Measurements from ENCODE around the gene PKDCC.

The PKDCC gene, protein sequence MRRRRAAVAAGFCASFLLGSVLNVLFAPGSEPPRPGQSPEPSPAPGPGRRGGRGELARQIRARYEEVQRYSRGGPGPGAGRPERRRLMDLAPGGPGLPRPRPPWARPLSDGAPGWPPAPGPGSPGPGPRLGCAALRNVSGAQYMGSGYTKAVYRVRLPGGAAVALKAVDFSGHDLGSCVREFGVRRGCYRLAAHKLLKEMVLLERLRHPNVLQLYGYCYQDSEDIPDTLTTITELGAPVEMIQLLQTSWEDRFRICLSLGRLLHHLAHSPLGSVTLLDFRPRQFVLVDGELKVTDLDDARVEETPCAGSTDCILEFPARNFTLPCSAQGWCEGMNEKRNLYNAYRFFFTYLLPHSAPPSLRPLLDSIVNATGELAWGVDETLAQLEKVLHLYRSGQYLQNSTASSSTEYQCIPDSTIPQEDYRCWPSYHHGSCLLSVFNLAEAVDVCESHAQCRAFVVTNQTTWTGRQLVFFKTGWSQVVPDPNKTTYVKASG

DNA sequence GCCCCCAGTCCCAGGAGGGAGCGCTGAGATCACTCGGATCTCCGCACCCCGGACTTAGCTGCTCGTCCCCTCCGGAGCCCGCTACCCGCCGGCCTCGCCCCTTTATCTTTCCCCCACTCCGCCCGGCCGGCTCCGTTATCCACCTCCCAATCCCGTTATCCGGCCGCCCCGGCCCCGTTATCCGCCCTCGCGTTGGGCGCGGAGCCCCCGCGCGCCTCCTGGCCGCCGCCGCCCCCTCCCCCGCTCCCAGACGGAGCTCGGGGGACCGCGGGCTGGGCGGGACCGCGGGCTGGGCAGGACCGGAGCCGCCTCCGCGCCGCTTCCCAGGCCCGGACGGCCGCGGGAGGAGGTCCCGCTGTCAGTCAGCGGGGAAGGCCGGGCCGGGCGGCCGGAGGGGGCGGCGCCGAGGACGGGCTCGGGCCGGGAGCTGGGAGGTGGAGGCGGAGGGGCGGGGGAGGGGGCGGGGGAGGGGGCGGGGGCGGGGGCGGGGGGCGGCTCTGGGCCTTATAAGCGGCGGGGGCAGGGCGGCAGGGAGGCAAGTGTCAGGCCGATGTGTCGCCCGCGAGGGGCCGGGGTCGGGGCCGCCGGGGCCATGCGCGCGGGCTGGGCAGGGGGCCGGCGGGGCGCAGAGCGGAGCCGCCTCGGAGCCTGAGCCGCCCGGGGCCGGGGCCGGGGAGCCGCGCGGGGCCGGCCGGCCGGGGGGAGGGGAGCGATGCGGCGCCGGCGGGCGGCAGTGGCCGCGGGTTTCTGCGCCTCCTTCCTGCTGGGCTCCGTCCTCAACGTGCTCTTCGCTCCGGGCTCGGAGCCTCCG is at the start of gene PKDCC:
Gene PKDCC (plus strand): TSS at position 534 of the 811 bp plus-strand sequence. CDS start 179 bp downstream, at position 713.
- DNase-seq (ENCODE audit: low read depth): no peak

DNA sequence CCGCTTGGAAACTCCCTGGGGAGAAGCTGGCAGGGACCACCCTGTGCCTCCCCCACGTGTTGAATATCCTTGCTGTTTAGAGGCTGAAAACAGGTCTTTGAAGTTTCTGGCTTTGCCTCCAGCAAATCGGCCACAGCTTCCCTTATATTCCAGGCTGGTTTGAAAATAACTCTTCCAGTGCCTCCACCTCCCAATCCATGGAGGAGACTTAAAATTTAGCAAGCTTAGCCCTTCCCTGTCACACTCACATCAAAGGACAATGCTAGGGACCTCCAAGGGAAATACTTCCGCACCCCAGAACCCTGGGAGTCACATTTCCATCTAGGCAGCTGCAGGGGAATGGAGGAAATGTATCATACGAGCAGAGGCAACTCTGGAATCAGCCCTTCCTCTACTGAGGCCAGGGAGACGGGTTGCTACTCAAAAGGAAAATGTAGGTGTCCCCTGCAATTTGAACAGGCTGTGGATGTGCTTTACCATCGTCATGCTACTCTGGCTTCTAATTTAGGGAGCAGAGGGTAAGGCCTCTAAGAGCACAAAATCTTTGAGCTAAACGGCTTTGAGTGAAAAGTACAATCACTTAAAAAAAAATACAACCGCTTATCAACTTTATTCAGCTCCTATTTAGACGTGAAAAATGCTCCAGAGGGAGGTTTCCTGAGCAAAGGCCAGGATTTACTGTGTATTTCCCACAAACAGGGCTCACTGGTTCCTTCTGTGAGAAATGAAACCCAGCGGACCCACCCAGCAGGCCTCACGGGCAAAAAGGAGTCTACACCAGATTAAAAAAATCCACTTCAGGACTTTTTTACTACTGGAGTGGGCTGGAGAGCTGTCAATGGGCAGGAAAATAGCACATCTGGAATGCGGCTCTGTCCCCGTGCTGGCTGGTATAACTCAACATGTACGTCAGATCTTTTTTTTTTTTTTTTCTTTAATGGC is 49.4 kb upstream of the PKDCC start:
- no peak for DNase-seq (ENCODE audit: low read depth)

DNA sequence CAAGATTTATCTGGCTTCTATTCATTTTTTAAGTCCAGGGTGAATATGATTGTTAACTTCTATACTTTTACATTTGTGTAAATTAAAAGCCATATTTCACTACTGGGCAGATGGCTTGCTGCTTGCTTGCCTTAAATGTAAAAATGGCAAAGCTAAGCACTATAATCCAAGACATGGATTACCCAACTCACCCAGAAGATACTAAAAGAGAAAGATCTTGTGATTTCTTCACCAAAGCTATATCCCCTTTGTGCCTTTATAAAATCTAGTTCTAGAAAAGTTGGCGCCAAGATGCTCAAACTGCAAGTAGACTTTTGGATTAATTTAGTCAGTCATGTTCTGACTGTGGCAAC is 48.7 kb upstream of the PKDCC start:
- DNase-seq (ENCODE audit: low read depth): no peak

DNA sequence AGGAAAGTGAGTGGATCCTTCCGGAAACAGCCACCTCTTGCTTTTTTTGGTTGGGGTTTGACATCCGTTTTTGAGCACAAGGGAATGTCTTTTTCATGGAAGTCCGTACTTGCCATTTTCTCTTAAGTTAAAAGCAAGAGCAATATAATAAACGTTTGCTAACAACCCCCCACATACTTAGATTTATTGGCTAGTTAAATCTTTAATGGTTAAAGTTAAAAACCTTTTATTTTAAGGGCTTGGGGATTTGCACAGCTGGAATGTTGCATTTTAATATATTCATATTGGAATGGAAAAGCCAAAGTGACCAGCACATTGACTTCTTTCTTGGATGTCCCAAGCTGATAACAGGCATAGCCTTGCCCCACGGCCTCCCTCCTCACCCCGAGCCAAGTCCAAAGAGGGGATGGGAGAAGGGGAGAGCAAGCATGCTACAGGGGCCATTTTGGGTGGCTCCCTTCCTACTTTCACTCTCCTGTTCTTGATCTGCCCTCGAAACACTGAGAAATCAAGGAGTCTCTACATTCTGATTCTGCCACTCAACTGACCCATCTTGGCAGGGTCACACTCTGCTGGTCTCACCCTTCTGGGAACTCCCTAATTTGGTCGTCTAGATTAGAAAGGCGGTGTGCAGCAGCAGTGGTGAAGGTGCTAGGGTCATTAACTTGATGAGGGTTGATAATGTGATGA is 48.1 kb upstream of the PKDCC start:
- DNase-seq (ENCODE audit: low read depth): no peak

DNA sequence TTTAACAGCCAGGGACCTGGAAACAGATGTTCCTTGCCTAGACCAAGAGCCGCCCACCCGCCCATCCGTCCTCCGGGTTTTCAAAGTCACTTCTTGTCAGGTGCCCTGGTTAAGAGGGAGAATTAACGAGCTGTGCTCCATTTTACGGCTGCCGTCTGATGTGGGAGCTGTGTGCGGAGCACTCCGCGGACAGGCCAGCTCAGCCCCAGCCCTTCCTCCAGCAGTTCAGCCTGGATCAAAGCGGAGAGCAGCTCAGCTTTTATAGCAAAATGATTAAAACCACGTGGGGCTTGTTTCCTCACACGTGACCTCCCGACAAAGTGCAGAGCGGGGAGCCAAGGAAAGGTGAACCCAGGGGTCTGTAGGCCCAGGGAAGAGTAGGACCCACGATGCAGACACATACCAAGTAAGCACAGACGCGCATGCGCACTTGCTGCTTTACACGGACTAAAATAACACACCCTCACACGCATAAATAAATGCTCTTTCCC is 46.1 kb upstream of the PKDCC start:
- no peak for DNase-seq (ENCODE audit: low read depth)

DNA sequence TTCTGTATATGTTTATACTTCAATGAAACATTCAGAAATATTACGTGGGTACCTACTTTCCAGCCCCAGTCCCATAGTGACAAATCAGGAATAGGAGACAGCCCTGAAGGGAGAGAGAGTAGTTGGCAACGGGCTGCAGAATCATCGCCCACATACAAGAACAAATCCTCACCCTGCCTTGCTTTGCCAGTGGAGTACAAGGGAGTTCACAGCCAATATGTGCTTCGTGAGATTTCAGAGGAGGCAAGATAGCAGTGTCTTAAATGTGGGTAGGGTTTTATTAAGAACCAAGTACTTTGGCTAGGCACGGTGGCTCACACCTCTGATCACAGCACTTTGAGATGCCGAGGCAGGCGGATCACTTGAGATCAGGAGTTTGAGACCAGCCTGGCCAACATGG is 40.3 kb upstream of the PKDCC start:
- DNase-seq (ENCODE audit: low read depth): no peak

DNA sequence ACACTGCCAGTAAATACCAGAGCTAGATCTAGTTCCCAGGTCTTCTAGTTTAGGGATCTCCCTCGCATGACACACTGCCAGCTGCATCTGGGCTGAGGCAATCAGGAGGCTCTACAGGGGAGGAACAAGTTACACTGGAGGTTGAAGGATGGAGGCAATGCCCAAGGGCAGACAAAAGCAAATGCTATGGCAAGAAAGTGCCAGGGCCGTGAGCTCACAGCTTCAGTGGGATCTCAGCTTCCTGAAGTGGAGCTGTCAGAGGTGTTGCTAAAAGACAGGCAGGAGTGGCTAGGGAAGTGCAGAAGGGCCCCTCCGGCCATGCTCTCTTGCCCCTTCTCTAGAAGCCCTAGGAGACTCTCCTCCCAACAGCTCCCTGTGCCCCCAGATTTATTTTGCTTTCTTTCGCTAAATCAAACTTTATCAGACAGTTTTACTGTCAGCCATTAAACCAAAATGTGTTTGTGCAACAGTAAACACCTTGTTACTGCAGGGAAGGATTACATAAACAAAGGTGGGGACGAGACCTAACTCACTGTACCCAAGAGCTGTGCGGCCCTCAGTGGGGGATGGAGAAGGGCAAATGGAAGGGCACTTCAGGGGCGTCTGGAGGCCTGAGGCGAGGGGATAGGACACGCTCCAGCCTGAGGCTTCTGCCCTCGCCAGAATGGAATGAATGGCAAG is 39.4 kb upstream of the PKDCC start:
- DNase-seq (ENCODE audit: low read depth): no peak

DNA sequence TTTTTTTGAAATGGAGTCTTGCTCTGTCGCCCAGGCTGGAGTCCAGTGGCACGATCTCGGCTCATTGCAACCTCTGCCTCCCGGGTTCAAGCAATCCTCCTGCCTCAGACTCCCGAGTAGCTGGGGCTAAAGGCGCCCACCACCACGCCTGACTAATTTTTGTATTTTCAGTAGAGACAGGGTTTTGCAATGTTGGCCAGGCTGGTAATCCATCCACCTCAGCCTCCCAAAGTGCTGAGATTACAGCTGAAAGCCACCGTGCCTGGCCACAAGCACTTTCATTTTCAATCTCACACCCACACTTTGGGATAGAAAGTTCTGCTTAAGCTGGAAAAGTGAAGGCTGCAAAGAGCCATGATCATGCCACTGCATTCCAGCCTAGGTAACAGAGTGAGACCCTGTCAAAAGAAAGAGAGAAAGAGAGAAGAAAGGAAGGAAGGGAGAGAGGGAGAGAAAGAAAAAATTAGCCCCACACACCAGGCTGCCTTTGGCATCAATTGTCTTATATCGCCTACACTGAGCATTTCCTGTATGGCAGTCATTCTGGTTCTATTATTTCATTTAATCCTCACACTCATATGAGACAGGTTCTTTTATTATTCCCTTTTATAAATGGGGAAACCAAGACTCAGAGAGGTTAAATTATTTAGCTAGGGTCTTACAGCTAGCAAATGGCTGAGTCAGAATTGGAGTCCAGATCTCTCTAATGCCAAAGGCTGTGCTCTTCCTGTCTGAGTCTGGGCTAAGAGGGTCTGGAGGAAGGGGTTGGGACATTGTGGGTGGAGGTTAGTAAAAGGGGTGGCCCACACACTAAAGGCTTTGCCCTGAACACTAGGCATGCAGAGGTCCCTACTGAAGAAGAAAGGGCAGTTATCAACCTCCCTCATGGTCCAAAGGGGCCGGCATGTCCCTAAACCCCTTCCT is 37.9 kb upstream of the PKDCC start:
- DNase-seq (ENCODE audit: low read depth): no peak

DNA sequence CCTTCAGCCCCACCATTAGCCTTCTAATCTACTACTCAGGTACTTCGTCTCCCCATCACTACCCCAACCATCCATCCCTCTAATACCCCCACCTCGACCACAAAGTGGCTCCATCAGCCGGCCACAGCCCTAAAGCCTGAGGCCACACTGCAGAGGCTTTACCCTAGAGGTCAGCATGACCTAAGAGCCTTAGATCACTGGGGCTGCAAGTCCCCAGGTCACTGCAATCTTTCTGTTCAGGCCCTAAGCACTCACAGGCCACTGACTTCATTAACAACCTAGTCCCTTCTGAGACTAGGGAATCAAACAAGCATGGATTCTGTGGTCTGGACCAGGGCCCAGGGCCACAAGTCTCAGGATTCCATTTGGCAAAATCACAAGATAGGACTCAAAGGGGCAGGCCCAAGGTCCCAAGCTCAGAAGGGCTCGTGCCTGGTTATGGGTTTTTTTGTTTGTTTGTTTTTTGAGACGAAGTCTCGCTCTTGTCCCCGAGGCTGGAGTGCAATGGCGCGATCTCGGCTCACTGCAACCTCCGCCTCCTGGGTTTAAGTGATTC is 37.0 kb upstream of the PKDCC start:
- DNase-seq (ENCODE audit: low read depth): no peak

DNA sequence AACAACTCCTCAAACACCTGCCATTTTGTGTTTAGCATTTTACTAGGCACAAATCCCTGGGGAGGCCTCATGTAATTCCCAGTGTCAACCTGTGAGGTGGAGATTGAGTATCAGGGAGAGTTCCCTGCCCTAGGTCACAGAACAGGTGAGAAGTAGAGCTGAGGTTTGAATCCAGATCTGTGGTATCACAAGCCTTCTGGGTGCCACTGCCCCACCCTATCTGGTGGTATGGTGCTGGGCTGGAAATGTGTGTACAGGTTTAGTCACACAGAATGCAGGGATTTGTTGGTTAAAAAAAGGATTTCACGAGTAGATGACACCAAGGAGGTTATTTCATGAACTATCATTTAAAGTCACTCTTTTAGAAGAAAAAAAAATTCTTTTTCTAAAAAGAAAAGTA is 35.7 kb upstream of the PKDCC start:
- DNase-seq (ENCODE audit: low read depth): no peak

DNA sequence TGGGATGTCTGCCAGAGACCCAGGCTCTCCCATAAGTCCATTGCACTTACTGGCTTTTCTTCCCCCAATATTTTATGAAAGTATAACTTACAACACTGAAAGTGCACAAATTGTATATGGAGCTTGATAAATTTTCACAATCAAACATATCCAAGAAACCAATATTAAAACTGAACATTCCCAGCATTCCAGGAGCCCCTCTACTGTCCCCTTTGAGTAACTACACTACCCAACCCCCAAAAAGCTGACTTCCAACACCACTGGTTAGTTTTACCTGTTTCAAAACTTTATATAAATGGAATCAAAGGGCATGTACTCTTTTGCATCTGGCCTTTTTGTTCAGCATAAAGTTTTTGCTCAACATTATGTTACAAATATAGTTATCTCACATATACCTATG is 35.2 kb upstream of the PKDCC start:
- DNase-seq (ENCODE audit: low read depth): no peak

DNA sequence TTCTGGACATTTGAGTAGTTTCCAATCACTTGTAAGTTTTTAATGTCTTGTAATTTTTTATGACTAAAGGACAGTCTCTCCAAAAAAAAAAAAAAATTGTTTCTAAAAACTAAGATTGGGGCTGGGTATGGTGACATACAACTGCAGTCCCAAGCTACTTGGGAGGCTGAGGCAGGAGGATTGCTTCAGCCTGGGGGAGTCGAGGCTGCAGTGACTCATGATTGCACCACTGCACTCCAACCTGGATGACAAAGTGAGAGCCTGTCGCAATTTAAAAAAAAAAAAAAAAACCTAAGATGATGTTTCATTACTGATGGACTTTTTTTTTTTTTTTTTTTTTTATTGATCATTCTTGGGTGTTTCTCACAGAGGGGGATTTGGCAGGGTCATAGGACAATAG is 34.4 kb upstream of the PKDCC start:
- DNase-seq (ENCODE audit: low read depth): no peak

DNA sequence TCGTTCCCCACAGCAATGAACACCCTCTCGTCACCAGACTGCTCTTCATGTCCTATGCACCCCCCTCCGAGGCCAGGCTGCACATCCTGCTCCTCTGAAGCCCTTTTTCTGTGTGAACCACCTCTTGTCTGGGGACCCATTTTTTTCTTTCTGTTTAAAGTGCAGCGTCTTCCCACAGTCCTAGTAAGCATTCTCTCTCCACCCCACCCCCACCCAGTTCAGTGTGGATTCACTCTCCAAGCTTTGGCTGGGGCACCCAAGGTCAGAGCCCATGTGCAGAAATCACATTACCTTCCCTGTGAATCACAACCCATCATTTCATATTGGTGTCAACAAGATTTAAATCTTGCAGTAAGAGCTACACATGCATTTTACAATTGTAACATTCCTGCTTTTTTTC is 26.4 kb upstream of the PKDCC start:
- DNase-seq (ENCODE audit: low read depth): no peak

DNA sequence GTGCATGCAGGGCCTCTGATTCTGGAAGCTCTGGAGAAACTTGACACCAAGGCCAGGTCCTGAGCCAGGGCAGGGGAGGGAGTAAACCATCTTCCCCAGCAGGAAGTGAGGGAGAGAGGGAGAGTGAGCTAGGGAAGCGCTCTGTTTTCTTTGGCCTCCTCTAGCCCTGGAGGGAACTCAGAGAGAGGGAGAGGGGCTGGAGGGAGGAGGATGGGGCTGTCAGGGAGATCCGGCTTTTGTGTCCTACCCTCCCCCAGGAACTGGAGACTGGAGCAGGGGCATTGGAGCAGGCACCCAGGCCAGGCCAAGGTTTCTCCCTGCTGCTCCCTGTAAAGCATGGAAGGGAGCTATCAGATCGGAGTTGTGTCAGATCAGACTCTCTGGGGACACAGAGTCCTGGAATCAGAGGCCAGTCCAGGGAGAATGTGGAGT is 22.7 kb upstream of the PKDCC start:
- no peak for DNase-seq (ENCODE audit: low read depth)

DNA sequence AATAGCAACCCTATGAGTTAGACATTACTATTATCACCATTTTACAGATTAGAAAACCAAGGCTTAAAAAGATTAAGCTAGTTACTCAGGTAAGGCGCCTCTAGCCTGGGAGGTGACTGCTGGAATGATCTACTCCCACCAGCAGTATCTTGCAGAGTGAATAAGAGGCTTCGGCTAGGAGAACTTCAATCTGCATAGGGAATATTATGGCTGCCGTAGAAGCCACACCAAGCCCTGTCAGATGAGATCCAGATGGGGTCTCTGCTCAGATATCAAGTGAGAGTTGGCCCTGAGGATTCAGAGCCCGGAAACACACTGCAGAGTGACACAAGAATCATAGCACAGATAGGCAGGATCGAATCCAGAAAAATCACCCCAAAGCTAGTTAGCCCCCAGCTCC is 21.5 kb upstream of the PKDCC start:
- no peak for DNase-seq (ENCODE audit: low read depth)

DNA sequence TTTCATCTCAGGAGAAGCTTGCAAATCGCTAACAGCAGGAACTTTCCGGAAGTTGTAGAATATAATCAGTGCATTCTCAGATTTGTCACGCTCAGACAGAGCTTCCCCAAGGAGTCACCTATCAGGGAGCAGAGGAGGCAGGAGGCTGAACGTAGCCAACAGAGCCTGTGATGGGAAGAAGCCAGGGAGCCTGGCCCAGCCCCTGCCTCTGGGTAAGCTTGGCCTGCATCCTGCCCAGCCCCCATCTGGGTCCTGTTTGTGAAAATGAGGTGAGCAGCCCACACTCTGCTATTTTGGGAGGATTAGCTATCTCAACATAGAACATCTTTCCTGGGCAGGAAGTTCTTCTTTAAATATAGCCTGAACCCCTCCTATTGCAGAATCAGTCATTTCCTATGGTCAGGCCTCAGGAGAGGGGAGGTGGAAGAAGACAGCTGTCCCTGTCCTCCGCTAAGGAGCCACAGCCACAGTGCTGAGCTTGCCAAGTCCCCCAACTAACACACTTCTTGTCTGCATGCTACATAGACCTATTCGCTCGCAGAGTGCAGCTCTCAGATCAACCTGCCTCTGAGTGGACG is 19.2 kb upstream of the PKDCC start:
- DNase-seq (ENCODE audit: low read depth): no peak

DNA sequence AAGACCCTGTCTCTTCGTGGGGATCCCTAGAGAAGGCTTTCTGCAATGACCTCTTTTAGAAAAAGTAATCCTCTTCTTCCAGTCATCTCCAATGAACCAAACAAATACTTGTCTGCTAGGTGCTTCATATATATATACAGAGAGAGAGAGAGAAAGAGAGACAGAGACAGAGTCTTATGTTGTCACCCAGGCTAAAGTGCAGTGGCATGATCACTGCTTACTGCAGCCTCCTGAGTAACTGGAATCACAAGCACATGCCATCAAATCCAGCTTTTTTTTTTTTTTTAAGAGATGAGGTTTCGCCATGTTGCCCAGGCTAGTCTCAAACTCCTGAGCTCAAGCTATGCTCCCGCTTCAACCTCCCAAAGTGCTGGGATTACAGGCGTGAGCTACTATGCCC is 18.6 kb upstream of the PKDCC start:
- DNase-seq (ENCODE audit: low read depth): no peak

DNA sequence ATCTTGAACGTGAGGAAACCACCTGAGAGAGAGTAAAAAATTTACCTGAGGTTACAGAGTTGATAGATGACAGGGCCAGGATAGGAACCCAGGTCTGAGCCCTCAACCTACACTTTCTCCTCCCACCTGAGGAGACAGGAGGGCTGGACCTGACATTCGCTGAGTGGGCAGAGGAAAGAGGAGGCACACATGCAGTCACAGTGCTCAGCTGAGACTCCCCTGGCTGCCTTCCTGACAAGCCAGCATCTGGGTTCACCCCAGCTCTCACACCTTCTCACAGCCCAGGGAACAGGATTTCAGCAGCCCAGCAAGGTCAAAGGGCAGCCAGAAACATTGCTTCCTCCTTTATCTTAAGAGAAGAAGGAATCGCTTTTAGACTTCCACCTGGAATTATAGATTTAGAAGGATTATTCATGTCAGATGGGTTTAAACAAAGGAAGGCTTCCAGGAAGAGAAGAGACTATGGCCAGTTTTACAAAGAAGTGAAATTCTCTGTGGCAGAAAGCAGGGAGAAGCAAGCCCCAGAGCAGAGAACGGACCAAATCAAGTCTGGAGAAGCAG is 18.1 kb upstream of the PKDCC start:
- no peak for DNase-seq (ENCODE audit: low read depth)

Measured in activated T-cell treated with anti-CD3 and anti-CD28 coated beads for 1 hour (primary cell).